ENCODE data around the gene PRR29.

GRCh38 chr17:64024215-64024654, 26.1 kb downstream of the PRR29 start:
- TF ChIP-seq CTCF (IDR thresholded peaks at IDR 0.05) (no peak), EP300 (IDR thresholded peaks at IDR 0.05) (no peak), POLR2A (IDR thresholded peaks at IDR 0.05) (no peak), POLR2AphosphoS5 (IDR thresholded peaks at IDR 0.05) (no peak)
